GM12878 (cell line): Measurements from ENCODE around the gene CAPN15. TPM values are rescaled to one million over a fixed set of nuclear protein-coding genes. Genes with fewer than 3 reads are reported as not detected.

ENCODE experiments used
- ATAC-seq: fragments of 200-7000 bp; cut with Tn5 transposase; 3 replicates; pipeline ENCODE4 v1.9.1; 2020; ENCODE audit warnings: mild to moderate bottlenecking, moderate library complexity
- BruUV-seq: library from RNA; stranded (reverse); fragments of 400-500 nt; replicated peaks from 2 replicates; lab custom pipeline; 2021; lab: Mats Ljungman, UMichigan
- CTCF ChIA-PET: fragments of 300-600 bp; sonication (Branson Sonifier 250); formaldehyde crosslinking; extraction: SDS; loops from one replicate; lab custom pipeline; 2021; ENCODE audit warnings: inconsistent platforms; lab: Yijun Ruan, JAX
- POLR2A ChIA-PET: fragments of 350-600 bp; formaldehyde crosslinking; extraction: SDS; loops from one replicate; lab custom pipeline; 2021; ENCODE audit warnings: inconsistent platforms; lab: Charles Lee
- RAD21 ChIA-PET: fragments of 300-600 bp; sonication (Branson Sonifier 250); formaldehyde crosslinking; loops from one replicate; lab custom pipeline; 2023; ENCODE audit warnings: antibody characterized with exemption; ENCODE audit not compliant: unreplicated experiment; lab: Charles Lee
- SMC1A ChIA-PET: fragments of 300-600 bp; sonication (Branson Sonifier 250); formaldehyde crosslinking; loops from one replicate; lab custom pipeline; 2023; ENCODE audit not compliant: unreplicated experiment, uncharacterized antibody; lab: Charles Lee
- DNase-seq: peaks from one replicate; pipeline ENCODE4 v3.0.0-alpha.2; 2011; ENCODE audit warnings: low read depth, low spot score
- FAIRE-seq: peaks from 3 replicates; lab custom pipeline; 2011; peaks lifted over from hg19 to GRCh38; lab: Jason Lieb, UNC
- H2AFZ ChIP-seq: 2 replicates; pipeline ENCODE4 v1.6.0; 2011; ENCODE audit warnings: low read depth, low read length, control low read depth; ENCODE audit not compliant: control insufficient read depth
- H3K27ac ChIP-seq: 2 replicates; pipeline ENCODE4 v1.5.1; 2011; ENCODE audit warnings: control low read depth; ENCODE audit not compliant: control insufficient read depth, insufficient read depth
- H3K27me3 ChIP-seq, 2 experiments: replicated peaks in 1 of 2; 2 replicates each; pipeline versions ENCODE4 v1.6.0 to v1.6.1; 2011; ENCODE audit warnings: low read length in 1 of 2; ENCODE audit not compliant: control insufficient read depth in 2 of 2, insufficient read depth in 2 of 2
- H3K36me3 ChIP-seq, 2 experiments: 2 replicates each; pipeline ENCODE4 v1.5.1; 2011; ENCODE audit warnings: low read length in 1 of 2; ENCODE audit not compliant: control insufficient read depth in 2 of 2, insufficient read depth in 2 of 2
- H3K4me1 ChIP-seq: 2 replicates; pipeline ENCODE4 v1.6.1; 2011; ENCODE audit warnings: mild to moderate bottlenecking, low read length, moderate library complexity, mixed read lengths; ENCODE audit not compliant: control insufficient read depth, insufficient read depth
- H3K4me2 ChIP-seq: 2 replicates; pipeline ENCODE4 v1.6.0; 2011; ENCODE audit warnings: control low read depth; ENCODE audit not compliant: control insufficient read depth, insufficient read depth
- H3K4me3 ChIP-seq: fragments of 200-600 bp; sonication (generic); 2 replicates; pipeline ENCODE4 v1.5.1; 2016
- H3K79me2 ChIP-seq: 2 replicates; pipeline ENCODE4 v1.6.0; 2011; ENCODE audit warnings: low read length; ENCODE audit not compliant: control insufficient read depth, insufficient read depth
- H3K9ac ChIP-seq: 2 replicates; pipeline ENCODE4 v1.8.0; 2011; ENCODE audit warnings: low read length, control low read depth, mixed read lengths; ENCODE audit not compliant: control insufficient read depth, insufficient read depth
- H3K9me3 ChIP-seq: replicated peaks from 3 replicates; pipeline ENCODE4 v1.5.1; 2011; ENCODE audit warnings: mild to moderate bottlenecking, low read length; ENCODE audit not compliant: control insufficient read depth, insufficient read depth
- H4K20me1 ChIP-seq: 2 replicates; pipeline ENCODE4 v1.6.0; 2011; ENCODE audit not compliant: control insufficient read depth, insufficient read depth
- POLR2A ChIP-seq: IDR thresholded peaks from 2 replicates; pipeline ENCODE4 v1.6.1; 2011; ENCODE audit warnings: low read depth, mild to moderate bottlenecking, low read length
- POU2F2 ChIP-seq: IDR thresholded peaks from 3 replicates; pipeline ENCODE4 v1.6.1; 2011; ENCODE audit warnings: low read depth, mild to moderate bottlenecking, low read length, borderline replicate concordance
- WGBS: methylation state at CpG from one replicate; pipeline ENCODE4 v1.1.6; 2016; ENCODE audit warnings: low lambda C conversion rate; ENCODE audit not compliant: insufficient replicate concordance, insufficient coverage; ENCODE audit errors: missing lambda C conversion rate; 5-methylcytosine and 5-hydroxymethylcytosine counted together
- in situ Hi-C: fragments of 300-500 bp; cut with MboI; formaldehyde crosslinking; loops from 9 replicates; pipeline ENCODE4 v1.14.3; 2018; ENCODE audit warnings: mixed read lengths
- intact Hi-C: fragments of 100-400 bp; cut with micrococcal nuclease; formaldehyde crosslinking; loops from one replicate; pipeline ENCODE4 v1.14.2; 2022; ENCODE audit not compliant: unreplicated experiment
- polyA plus RNA-seq, 11 experiments: library from polyadenylated mRNA; depleted of rRNA in 4 of 11; unstranded in 6 of 11; stranded (reverse) in 5 of 11; fragments of >200 nt; fragmentation: Nextera tagmentation in 4 of 11; fragmentation: Illumina TruSeq in 1 of 11; extraction: Ambion mirVana in 4 of 11; extraction: Trizol in 1 of 11; gene quantifications; 1 replicate in 1 of 11; 2 replicates in 10 of 11; pipeline versions ENCODE4 v1.2.1 to v1.2.3, GENCODE V29; 2011 to 2016; ENCODE audit warnings: inconsistent platforms in 2 of 11, missing spikeins in 2 of 11, low read depth in 1 of 11
- total RNA-seq, 4 experiments: library from RNA; depleted of rRNA in 3 of 4; stranded (reverse); fragments of >200 nt in 3 of 4; fragmentation: Illumina TruSeq in 1 of 4; extraction: Trizol in 1 of 4; gene quantifications; 2 replicates each; pipeline versions ENCODE4 v1.2.1 to v1.2.3, GENCODE V29; 2013 to 2021
- TF ChIP-seq, protein P1 (sequence below): IDR thresholded peaks from 2 replicates; pipeline ENCODE4 v1.6.1; 2012; ENCODE audit warnings: improper control_type of control experiment, low read depth, low read length; ENCODE audit not compliant: insufficient replicate concordance

Gene CAPN15
- total and polyA plus RNA-seq, 10 of the 15 experiments (the other 5 are each of a cell fraction or from before 2014, with no cell fraction given) = 0.40 to 78.5 (median 8.3) TPM

DNA sequence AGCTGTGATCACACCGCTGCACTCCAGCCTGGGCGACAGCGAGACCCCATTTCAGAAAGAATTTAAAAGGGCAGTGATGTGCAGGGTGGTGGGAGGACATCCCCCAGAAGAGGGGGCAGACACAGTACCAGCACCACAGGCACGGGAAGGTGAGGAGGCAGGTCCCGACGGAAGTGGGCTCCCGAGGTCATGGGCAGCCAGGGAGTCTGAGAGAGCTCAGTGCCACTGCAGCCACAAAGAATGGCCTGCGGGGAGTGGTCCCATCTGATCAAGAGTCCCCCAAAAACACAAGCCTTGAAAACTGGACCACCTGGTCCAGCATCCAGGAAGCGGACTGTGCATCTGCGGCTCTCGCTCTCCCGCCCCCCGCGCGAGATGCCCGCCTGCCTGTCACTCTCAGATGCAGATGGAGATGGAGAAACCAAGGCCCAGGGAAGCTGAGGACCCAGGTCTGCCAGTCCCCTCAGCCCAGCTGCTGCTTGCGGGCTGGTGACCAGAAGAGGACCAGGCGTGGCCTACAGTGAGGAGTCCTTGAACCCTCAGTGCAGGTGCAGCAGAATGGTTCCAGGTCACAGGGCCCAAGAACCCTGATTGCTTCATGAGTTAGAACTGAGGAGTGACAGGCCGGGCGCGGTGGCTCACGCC is 4.3 kb upstream of the CAPN15 start (continued):
- TF ChIP-seq, protein P1, sequence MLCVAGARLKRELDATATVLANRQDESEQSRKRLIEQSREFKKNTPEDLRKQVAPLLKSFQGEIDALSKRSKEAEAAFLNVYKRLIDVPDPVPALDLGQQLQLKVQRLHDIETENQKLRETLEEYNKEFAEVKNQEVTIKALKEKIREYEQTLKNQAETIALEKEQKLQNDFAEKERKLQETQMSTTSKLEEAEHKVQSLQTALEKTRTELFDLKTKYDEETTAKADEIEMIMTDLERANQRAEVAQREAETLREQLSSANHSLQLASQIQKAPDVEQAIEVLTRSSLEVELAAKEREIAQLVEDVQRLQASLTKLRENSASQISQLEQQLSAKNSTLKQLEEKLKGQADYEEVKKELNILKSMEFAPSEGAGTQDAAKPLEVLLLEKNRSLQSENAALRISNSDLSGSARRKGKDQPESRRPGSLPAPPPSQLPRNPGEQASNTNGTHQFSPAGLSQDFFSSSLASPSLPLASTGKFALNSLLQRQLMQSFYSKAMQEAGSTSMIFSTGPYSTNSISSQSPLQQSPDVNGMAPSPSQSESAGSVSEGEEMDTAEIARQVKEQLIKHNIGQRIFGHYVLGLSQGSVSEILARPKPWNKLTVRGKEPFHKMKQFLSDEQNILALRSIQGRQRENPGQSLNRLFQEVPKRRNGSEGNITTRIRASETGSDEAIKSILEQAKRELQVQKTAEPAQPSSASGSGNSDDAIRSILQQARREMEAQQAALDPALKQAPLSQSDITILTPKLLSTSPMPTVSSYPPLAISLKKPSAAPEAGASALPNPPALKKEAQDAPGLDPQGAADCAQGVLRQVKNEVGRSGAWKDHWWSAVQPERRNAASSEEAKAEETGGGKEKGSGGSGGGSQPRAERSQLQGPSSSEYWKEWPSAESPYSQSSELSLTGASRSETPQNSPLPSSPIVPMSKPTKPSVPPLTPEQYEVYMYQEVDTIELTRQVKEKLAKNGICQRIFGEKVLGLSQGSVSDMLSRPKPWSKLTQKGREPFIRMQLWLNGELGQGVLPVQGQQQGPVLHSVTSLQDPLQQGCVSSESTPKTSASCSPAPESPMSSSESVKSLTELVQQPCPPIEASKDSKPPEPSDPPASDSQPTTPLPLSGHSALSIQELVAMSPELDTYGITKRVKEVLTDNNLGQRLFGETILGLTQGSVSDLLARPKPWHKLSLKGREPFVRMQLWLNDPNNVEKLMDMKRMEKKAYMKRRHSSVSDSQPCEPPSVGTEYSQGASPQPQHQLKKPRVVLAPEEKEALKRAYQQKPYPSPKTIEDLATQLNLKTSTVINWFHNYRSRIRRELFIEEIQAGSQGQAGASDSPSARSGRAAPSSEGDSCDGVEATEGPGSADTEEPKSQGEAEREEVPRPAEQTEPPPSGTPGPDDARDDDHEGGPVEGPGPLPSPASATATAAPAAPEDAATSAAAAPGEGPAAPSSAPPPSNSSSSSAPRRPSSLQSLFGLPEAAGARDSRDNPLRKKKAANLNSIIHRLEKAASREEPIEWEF = no peak

DNA sequence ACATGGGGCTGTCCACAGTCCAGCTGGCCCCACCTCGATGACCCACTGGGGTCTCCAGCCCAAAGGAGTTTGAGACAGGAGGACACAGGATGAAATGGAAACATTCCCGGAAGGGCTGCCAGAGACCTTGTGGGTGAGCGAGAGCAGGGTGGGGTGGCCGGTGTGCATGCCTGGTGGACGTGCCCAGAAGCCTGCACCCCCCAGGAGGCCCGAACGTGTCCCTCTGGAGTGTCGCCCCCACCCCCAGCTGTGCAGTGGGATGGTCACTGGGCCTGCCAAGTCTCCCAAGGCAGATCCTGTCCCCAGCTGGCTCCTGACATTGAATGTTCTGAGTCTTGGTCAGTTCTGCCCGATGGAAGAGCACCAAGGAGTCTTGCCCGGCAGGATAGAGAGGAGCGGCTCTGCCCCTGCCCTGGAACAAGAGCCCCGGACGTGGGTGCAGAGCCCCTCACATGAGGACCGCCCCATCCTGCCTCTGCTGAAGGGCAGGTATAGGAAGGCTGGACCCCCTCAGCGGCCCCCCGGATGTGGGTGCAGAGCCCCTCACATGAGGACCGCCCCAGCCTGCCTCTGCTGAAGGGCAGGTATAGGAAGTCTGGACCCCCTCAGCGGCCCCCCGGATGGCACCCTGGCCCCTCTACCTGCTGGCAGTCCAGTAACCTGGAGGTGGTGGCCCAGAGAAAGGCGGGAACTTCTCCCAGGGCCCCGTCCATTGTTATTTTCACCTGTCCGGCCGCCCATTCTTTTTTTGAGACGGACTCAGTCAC is 3.1 kb upstream of the CAPN15 start:
- no peak for DNase-seq
- no peaks in the 10 kb centered on the region for H3K27me3 ChIP-seq
- TF ChIP-seq POLR2A = peak; percentile 32; the same call in 1 of the 2 replicates
- no peak for TF ChIP-seq POU2F2
- TF ChIP-seq, all 136 proteins: peak for 1
- Histone ChIP-seq H4K20me1 (no peaks in the 10 kb centered on the region; the same call in 1 of the 2 replicates), H3K27ac (peak overlapping the region; percentile 91), H2AFZ (no peak overlapping the region), H3K36me3 (peaks cover 0 to 2% of the 10 kb centered on the region in 2 experiments; a peak in 3 of 4 replicates), H3K4me2 (peak overlapping the region; percentile 99), H3K9ac (no peak overlapping the region), H3K9me3 (no peaks in the 10 kb centered on the region), H3K79me2 (peaks cover 35% of the 10 kb centered on the region), H3K4me1 (peaks cover 27% of the 10 kb centered on the region), H3K4me3 (no peak overlapping the region)
- ChIA-PET RAD21 (no interaction called here), SMC1A (no interaction called here), CTCF (no interaction called here), POLR2A (no interaction called here)
- BruUV-seq = no TSS peak
- in situ Hi-C loops = no loop called here
- 94% methylated on average over 24 of the region's 24 CpGs for WGBS
- intact Hi-C loops = loop anchor here (5.0 kb wide), 2 partner anchors 43 to 113 kb away; partner anchors contain the start of genes METTL26, NHLRC4 and PIGQ
- FAIRE-seq (no peak), ATAC-seq (no peak)
